Activated CD8-positive, alpha-beta memory T cell treated with anti-CD3 and anti-CD28 coated beads for 4 hours (primary cell): ENCODE results near the gene INPP4A.
"Not testable (repeated sequence)": the region's sequence is repeated elsewhere in the genome, so short reads cannot be mapped to it uniquely, and the experiment has no call there.

Source experiments
- DNase-seq, 2 donors: peaks; one replicate each; pipeline ENCODE4 v3.0.0-alpha.2; 2020; ENCODE audit warnings: low read depth in 2 of 2

Gene INPP4A

GRCh38 chr2:98583816-98584618, 139.4 kb downstream of the INPP4A start:
- DNase-seq: no peak

GRCh38 chr2:98585386-98585785, 140.7 kb downstream of the INPP4A start:
- DNase-seq: no peak

- no peak for DNase-seq
Observed at GRCh38 chr2:98586551-98587140, 142.0 kb downstream of the INPP4A start.

- DNase-seq: no peak
Observed at GRCh38 chr2:98588880-98589431, 144.3 kb downstream of the INPP4A start.

- DNase-seq: no peak
Observed at GRCh38 chr2:98589489-98589888, 144.8 kb downstream of the INPP4A start.

- DNase-seq: no peak
Observed at GRCh38 chr2:98592565-98592964, 147.9 kb downstream of the INPP4A start.

- DNase-seq: not testable (repeated sequence)
Observed at GRCh38 chr2:98594665-98595064, 150.0 kb downstream of the INPP4A start.

- no peak for DNase-seq
Observed at GRCh38 chr2:98598781-98599428, 154.2 kb downstream of the INPP4A start.

GRCh38 chr2:98601532-98602132, 157.0 kb downstream of the INPP4A start:
- no peak for DNase-seq

GRCh38 chr2:98604547-98604946, 159.9 kb downstream of the INPP4A start:
- no peak for DNase-seq

GRCh38 chr2:98605076-98605475, 160.4 kb downstream of the INPP4A start:
- no peak for DNase-seq

- DNase-seq: no peak
Observed at GRCh38 chr2:98606431-98606830, 161.8 kb downstream of the INPP4A start.

GRCh38 chr2:98607104-98607503, 162.4 kb downstream of the INPP4A start:
- no peak for DNase-seq

GRCh38 chr2:98607741-98608115, 163.1 kb downstream of the INPP4A start:
- no peak for DNase-seq

GRCh38 chr2:98608116-98608961, 163.7 kb downstream of the INPP4A start, which contains the start of the genes COA5 and UNC50:
Gene COA5 (minus strand): TSS chr2:98608512. CDS start chr2:98608405, 107 bp downstream.
Gene UNC50 (plus strand): TSS chr2:98608589. CDS start chr2:98609760, 1,171 bp downstream.
- peak; percentile 77 to 80 for DNase-seq

GRCh38 chr2:98608962-98609604, 164.4 kb downstream of the INPP4A start:
- no peak for DNase-seq

- DNase-seq: no peak
Observed at GRCh38 chr2:98614024-98614739, 169.5 kb downstream of the INPP4A start.

GRCh38 chr2:98615481-98615880, 170.8 kb downstream of the INPP4A start:
- no peak for DNase-seq

- no peak for DNase-seq
Observed at GRCh38 chr2:98617149-98617548, 172.5 kb downstream of the INPP4A start.

- DNase-seq: no peak
Observed at GRCh38 chr2:98623657-98624056, 179.0 kb downstream of the INPP4A start.
